MM.1S (cell line): ENCODE results near the gene ANO2.

Experiments
- CTCF ChIP-seq: fragments of 300-600 bp; sonication (generic); IDR thresholded peaks from 2 replicates; pipeline ENCODE4 v1.5.1; 2016; ENCODE audit warnings: antibody characterized with exemption, low read length, mixed read lengths
- EZH2 ChIP-seq: fragments of 300-600 bp; sonication (generic); optimal IDR thresholded peaks from 2 replicates; pipeline ENCODE3; 2017; ENCODE audit warnings: low read depth, mild to moderate bottlenecking, antibody characterized with exemption, low read length, mixed read lengths
- EZH2phosphoT487 ChIP-seq: fragments of 300-600 bp; sonication (generic); IDR thresholded peaks from 2 replicates; pipeline ENCODE4 v1.6.1; 2018; ENCODE audit warnings: antibody characterized with exemption, low read length

GRCh38 chr12:5875851-5876250 lies 69.2 kb downstream of the ANO2 start:
- TF ChIP-seq CTCF (no peak), EZH2 (no peak), EZH2phosphoT487 (no peak)
